ENCODE results near the gene ATP6V0D1.

DNA sequence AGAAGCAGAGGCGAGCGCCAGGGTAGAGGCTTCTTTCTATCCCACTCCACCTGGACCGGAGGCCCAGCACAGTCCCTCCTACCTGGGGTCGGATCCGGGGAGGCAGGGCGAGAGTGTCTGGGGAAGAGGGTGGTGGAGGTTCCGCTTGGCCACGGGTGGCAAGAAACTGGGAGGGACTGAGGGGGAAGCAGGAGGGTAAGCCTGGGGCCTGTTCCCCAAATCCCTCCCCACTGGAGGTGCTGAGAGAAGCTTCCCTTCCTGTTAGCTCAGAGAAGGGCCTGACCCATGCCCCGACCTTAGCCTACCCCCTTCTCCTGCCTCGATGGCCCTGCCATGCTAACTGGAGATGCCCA, 85.9 kb downstream of the ATP6V0D1 start:
- no peak for TF ChIP-seq POLR2A (IDR thresholded peaks at IDR 0.05)
- TF ChIP-seq, protein P1, sequence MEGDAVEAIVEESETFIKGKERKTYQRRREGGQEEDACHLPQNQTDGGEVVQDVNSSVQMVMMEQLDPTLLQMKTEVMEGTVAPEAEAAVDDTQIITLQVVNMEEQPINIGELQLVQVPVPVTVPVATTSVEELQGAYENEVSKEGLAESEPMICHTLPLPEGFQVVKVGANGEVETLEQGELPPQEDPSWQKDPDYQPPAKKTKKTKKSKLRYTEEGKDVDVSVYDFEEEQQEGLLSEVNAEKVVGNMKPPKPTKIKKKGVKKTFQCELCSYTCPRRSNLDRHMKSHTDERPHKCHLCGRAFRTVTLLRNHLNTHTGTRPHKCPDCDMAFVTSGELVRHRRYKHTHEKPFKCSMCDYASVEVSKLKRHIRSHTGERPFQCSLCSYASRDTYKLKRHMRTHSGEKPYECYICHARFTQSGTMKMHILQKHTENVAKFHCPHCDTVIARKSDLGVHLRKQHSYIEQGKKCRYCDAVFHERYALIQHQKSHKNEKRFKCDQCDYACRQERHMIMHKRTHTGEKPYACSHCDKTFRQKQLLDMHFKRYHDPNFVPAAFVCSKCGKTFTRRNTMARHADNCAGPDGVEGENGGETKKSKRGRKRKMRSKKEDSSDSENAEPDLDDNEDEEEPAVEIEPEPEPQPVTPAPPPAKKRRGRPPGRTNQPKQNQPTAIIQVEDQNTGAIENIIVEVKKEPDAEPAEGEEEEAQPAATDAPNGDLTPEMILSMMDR (IDR thresholded peaks at IDR 0.05) = no peak
